Measurements from ENCODE around the gene RHAG.

Gene RHAG

DNA sequence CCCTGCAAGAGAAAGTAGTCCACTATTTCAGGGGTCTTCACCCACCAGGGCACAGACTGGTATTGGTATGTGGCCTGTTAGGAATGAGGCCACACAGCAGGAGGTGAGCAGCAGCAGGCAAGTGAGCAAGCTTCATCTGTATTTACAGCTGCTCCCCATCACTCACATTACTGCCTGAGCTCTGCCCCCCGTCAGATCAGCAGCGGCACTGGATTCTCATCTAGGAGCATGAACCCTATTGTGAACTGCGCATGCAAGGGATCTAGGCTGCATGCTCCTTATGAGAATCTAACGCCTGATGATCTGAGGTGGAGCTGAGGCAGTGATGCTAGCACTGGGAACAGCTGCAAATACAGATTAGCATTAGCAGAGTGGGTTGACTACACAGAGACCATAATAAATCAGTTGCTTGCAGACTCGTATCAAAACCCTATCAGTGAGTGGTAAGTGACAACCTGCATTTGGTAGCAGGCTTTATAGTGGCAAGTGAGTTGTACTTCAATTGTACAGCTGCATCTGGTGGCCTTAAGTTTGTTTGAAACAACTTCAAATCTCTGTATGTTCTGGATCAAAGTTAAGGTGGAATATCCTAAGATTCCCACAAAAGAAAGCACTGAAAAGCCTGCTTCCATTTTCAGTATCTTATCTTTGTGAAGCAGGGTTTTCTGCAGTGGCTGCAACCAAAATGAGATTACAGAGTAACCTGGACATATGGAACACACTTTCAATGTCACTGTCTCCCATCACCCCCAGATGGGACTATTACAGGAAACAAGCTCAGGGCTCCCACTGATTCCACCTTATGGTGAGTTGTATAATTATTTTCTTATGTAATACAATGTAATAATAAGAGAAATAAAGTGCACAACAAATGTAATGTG lies 73.4 kb downstream of the RHAG start:
- no peak for DNase-seq

DNA sequence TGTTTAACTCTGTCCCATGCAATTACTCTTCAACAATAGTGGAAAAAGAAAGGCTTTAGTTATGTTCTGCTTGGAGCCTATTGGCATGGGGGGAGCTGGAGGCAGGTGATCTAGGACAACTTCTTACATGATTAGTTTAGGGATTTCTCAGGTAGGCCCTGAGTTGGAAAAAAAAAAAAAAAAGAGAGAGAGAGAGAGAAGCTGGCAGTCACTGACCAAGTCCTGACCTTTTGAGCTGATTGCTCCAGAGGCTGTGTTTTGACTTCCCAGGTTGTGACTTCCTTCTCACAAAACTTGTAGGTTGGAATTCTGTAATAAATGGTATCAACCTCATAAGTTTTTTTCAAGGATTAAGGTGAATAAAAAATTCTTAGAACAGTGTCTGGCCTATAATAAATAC lies 78.4 kb downstream of the RHAG start:
- no peak for DNase-seq

DNA sequence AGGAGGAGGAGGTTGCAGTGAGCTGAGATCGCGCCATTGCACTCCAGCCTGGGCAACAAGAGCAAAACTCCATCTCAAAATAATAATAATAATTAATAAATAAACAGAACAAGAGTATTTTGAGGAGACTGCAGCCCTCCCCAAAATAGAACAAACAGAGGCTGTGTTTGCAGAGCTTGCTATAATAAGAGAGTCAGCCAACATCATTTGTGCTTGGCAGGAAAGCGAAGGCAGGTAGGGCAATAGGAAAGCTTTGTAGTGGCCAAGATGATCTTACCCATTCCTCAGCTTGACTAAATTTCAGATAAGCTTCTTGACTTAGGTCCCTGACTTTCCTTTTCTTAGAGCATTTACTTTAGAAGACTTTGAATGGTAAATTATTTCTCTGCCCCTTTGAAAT lies 79.5 kb downstream of the RHAG start:
- DNase-seq, result no peak

DNA sequence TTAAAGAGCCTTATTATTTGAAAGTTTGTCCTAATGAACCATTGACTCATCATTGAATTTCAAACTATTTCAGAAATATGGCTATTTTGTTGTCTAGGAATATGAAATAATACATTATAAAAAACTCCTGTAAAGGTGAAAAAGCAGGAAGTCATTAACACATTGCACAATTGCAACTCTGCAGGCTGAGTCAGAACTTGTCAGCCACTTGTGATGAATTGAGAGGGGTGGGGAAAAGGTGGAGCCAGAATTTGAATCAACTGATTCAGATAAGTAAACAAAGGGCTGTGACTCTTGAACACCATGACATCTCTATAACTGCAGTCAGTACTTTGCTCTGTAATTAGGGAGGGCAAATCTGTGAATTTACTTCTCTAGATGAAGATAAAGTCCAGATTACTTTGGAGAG lies 80.2 kb downstream of the RHAG start:
- DNase-seq, result no peak

DNA sequence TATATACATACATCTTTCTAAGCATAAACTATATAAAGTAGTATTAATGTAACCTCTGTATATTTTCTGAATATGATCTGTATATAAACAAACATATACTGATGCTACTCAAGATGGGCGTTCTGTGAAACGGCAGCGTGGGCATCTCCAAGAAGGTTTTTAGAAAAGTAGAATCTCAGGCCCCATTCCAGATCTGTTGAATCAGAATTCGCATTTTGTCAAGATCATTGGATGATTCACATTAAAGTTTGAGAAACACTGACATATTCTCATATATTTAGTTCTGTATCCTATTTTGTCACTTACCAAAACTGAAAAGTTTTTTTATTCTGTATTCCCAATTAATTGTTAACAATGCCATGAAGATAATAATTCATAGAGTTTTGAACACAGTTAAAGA lies 80.7 kb downstream of the RHAG start:
- no peak for DNase-seq
